ENCODE results near the gene SPATC1L. TPM values are rescaled to one million over a fixed set of nuclear protein-coding genes. Genes with fewer than 3 reads are reported as not detected.

SPATC1L gene
- total RNA-seq, 1 donor from 2014 or later = 10.9 TPM

DNA sequence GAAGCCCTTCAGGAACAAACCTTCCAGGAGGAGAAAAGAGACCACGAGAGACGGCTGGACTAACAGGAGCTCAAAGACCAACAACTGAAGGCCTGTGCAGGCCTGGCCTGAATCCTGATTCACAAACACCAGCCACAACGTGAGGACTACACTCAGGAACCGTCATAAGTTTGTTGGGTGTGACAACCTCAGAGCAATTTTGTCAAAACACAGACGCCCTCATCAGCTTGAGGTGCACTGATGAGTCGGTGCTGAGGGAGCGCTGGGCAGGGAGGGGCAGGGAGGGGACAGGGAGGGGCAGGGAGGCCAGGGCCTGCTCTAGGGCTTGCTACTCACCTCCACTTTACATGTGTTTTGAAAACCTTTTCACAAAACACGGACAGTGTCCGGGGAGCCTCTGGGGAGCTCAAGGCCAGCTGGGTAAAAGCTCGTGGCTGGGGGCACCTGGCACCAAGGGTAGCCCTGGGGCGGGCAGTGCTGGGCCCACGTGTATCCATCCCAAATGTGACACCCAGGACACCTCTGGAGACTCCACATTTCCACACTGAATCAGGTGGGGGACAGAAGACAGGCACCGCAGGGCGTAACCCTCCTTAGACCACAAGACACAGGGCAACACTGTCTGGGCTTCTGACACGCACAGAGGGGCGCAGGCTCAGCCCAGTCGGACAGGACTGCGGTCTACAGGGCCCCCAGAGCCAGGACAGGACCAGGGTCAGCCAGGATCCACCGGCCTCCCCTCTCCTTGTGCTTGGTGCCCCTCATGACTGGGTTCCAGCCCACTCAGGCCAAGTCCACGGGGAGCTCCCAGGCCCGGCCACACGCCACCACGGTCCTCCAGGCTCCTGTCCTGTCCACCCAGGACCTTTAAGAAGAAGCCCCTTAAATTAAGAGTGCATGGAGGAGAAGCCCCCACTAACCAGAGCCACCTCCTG is 27.8 kb upstream of the SPATC1L start:
- no peak overlapping the region for H3K4me3 ChIP-seq (ENCODE audit: low read depth, low read length)
- H3K27me3 ChIP-seq (ENCODE audit: control insufficient read depth, insufficient read depth, low read length) = no peaks in the 10 kb centered on the region
- TF ChIP-seq, protein P1, sequence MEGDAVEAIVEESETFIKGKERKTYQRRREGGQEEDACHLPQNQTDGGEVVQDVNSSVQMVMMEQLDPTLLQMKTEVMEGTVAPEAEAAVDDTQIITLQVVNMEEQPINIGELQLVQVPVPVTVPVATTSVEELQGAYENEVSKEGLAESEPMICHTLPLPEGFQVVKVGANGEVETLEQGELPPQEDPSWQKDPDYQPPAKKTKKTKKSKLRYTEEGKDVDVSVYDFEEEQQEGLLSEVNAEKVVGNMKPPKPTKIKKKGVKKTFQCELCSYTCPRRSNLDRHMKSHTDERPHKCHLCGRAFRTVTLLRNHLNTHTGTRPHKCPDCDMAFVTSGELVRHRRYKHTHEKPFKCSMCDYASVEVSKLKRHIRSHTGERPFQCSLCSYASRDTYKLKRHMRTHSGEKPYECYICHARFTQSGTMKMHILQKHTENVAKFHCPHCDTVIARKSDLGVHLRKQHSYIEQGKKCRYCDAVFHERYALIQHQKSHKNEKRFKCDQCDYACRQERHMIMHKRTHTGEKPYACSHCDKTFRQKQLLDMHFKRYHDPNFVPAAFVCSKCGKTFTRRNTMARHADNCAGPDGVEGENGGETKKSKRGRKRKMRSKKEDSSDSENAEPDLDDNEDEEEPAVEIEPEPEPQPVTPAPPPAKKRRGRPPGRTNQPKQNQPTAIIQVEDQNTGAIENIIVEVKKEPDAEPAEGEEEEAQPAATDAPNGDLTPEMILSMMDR (IDR thresholded peaks at IDR 0.05; ENCODE audit: insufficient read depth, low read length, poor library complexity, severe bottlenecking) = no peak
- no peak for DNase-seq (ENCODE audit: low read depth)
- H3K36me3 ChIP-seq (ENCODE audit: control insufficient read depth, insufficient read depth, low read length) = peaks cover 1% of the 10 kb centered on the region

DNA sequence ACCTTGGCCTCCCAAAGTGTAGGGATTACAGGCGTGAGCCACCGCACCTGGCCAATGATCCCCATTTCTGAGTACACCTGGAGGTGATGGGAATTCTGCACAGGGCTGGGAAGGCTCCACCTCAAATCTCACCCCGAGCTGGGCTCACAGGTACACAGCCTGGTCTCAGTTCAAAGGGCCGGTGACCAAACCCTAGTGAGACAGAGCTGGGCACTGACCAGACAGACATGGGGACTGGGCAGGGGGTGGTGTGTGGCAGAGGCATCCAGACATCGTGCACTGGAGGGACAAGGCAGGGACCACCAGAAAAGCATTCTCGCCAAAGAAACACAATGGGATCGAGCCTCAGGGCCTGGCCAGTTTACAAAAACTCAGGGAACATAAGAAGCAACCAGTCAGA is 27.1 kb upstream of the SPATC1L start:
- Histone ChIP-seq H3K27me3 (ENCODE audit: control insufficient read depth, insufficient read depth, low read length) (no peaks in the 10 kb centered on the region), H3K36me3 (ENCODE audit: control insufficient read depth, insufficient read depth, low read length) (peaks cover 3% of the 10 kb centered on the region), H3K4me3 (ENCODE audit: low read depth, low read length) (no peak overlapping the region)
- no peak for DNase-seq (ENCODE audit: low read depth)
- TF ChIP-seq, protein P1 (IDR thresholded peaks at IDR 0.05; ENCODE audit: insufficient read depth, low read length, poor library complexity, severe bottlenecking) = no peak

DNA sequence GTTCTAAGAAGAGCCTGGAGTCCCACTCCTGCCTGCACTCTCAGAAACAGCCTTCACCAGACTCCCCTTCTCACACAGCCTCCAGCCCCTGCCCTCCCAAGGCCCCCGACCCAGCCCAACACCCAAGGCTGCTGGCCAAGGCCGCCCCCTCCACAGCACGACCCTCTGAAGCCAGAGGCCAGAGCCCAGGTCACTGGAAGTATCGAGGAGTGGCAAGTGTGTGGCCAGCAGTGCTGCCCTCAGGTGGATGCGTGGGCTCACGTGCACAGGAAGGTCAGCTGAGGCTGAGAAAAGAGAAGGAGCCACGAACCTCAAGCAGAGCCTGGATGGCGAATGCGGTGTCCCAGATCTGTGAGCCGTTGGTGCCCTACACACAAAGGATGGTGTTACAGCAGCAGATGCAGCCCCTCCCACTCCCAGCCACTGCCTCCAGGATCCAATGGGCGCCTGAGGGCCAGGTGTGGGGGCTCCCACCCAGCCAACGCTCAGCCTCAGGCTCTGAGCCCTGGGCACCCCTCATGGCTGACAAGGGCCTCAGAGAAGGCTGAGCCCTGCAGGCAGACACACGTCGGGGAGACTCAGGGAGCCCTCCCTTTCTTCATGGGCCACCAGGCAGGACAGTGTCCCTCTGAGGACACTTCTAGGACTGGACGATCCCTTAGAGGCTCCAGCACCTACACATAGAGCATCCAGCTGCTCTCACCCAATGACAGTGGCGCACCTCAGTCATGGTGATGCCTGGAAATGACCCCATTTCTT is 26.3 kb upstream of the SPATC1L start:
- Histone ChIP-seq H3K27me3 (ENCODE audit: control insufficient read depth, insufficient read depth, low read length) (no peaks in the 10 kb centered on the region), H3K36me3 (ENCODE audit: control insufficient read depth, insufficient read depth, low read length) (peaks cover 3% of the 10 kb centered on the region), H3K4me3 (ENCODE audit: low read depth, low read length) (no peak overlapping the region)
- DNase-seq (ENCODE audit: low read depth) = no peak
- TF ChIP-seq, protein P1 (IDR thresholded peaks at IDR 0.05; ENCODE audit: insufficient read depth, low read length, poor library complexity, severe bottlenecking) = no peak

DNA sequence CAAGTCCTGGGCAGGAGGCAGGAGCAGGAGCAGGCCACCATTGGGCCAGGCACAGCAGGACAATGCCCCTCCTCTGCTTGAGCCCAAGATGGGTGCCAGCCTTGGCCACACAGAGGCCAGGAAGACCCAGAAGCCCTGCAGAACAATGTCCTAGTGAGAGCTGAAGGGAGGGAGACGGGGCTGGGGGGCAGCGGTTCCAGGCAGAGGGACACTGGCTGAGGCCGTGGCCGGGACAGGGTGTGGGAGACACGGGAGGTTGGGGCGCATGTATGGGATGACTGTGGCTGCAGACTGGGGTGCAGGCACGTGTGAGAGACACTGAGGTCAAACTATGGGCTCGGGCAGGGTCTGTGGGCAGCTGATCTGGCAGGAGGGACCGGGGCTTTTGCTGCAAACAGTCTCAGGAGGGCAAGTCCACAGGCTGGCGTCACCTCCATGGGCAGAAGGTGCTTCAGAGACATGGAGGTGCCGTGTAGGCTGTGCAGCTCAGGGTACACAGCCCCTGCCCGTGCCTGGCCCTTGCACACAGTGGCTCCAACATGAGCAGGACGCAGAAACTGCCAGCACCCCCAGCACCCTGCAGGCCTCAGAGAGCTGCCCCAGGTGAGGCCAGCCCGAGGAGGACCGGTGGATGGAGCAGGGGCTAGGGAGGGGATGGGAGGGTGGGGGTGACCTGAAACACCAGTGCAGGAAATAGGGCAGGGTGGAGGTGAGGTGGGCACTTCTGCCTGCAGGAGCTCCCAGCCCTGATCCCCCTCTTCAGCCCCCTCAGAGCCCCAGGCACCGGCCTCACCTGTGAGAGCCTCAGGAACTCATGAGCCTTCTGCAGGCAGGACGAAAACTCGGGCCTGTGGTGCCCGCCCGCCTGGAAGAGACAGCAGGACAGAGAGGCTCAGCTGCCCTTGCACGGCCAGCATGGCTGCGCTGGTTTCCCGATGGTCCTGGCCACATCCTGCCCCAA is 24.8 kb upstream of the SPATC1L start:
- H3K4me3 ChIP-seq (ENCODE audit: low read depth, low read length) = no peak overlapping the region
- peaks cover 3% of the 10 kb centered on the region for H3K36me3 ChIP-seq (ENCODE audit: control insufficient read depth, insufficient read depth, low read length)
- no peaks in the 10 kb centered on the region for H3K27me3 ChIP-seq (ENCODE audit: control insufficient read depth, insufficient read depth, low read length)
- TF ChIP-seq, protein P1 (IDR thresholded peaks at IDR 0.05; ENCODE audit: insufficient read depth, low read length, poor library complexity, severe bottlenecking) = no peak
- DNase-seq (ENCODE audit: low read depth) = no peak

DNA sequence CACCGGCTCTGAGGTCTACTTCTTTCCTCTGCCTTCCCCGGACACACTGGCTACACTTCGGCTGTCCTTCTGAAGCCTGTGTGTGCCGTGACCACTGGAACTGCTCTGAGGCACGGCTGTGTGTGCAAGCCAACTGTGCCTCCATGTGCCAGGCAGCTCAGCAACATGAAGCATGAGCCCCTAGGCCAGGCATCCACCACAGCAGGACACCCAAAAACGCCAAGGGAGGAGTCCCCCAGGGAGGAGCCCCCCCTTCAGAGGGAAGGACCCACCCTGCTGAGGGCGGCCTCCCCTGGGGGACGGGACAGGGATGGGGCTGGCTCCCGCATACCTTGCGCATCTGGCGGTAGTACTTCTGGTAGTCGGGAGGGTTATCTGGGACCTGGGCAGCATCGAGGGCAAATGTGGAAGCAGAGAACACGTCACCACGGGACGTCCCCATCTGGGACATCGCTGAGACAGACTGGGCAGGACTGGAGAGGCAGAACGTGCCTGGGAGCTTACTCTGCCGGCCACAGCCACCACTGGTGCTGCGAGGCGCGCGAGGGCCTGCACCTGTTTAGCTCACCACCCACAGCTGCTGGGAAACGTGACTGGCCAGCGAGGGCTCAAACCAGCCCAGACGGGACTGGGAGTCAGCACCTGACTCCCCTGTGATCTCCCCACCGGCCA is 23.8 kb upstream of the SPATC1L start:
- no peak for DNase-seq (ENCODE audit: low read depth)
- Histone ChIP-seq H3K36me3 (ENCODE audit: control insufficient read depth, insufficient read depth, low read length) (peaks cover 3% of the 10 kb centered on the region), H3K4me3 (ENCODE audit: low read depth, low read length) (no peak overlapping the region), H3K27me3 (ENCODE audit: control insufficient read depth, insufficient read depth, low read length) (no peaks in the 10 kb centered on the region)
- TF ChIP-seq, protein P1 (IDR thresholded peaks at IDR 0.05; ENCODE audit: insufficient read depth, low read length, poor library complexity, severe bottlenecking) = no peak
